Heart left ventricle (tissue), 13 donors: Measurements from ENCODE around the gene TCF23.

Experiments
- CTCF ChIP-seq, 12 donors: fragments of 200-600 bp; sonication (generic) in 4 of 12; IDR thresholded peaks; one replicate each; pipeline versions ENCODE4 v1.5.0 to v1.8.0; 2018 to 2022; ENCODE audit warnings: antibody characterized with exemption in 12 of 12, mild to moderate bottlenecking in 5 of 12
- POLR2A ChIP-seq, 2 donors: fragments of 450-650 bp; IDR thresholded peaks; one replicate each; pipeline ENCODE4 v1.6.1; 2017; ENCODE audit warnings: antibody characterized with exemption in 2 of 2, mild to moderate bottlenecking in 2 of 2, moderate library complexity in 2 of 2
- donor health status: ischemic (EF 13 %, LVEDD 7.1; RV severe dilation, severe dysfunction).
- donor health status: DM: no; HTN: yes; CAD: no.
- donor health status: DM: no; HTN: no; CAD: no.
- donor health status: ischemic (EF 25% LVEDD 6.9; RV normal size, moderate dysfunction).
- donor health status: ischemic (EF 25% LVEDD 5.7; RV mildly dilated, moderate dysfunction).
- donor health status: ischemic (EF 35%, LVEDD 5.7; RV mildly dilated, moderate dysfunction).
- donor health status: nonischemic (EF 11% LVEDD 7.7; RV severe dilation, severe dysfunction).
- donor health status: DM: yes; HTN: yes; CAD: no.
- donor health status: PGD.
- donor health status: ischemic (EF 29% LVEDD 5.4; RV normal size, mild dysfunction).
- donor health status: nonischemic (EF 23%, LVEDD 6.1; RV moderate dilation, normal function).

GRCh38 chr2:27128668-27129571 is 19.9 kb upstream of the TCF23 start:
- no peak for TF ChIP-seq POLR2A (IDR thresholded peaks at IDR 0.05)
- TF ChIP-seq CTCF (IDR thresholded peaks at IDR 0.05) = no peak
